A673 (cell line): ENCODE measurements around the gene MAGEB3. TPM values are rescaled to one million over a fixed set of nuclear protein-coding genes. Genes with fewer than 3 reads are reported as not detected.

Experiments used
- BruUV-seq: library from RNA; stranded (reverse); fragments of 400-500 nt; replicated peaks from 2 replicates; lab custom pipeline; 2021; lab: Mats Ljungman, UMichigan
- CTCF ChIA-PET: fragments of 300-600 bp; sonication (Branson Sonifier 250); formaldehyde crosslinking; loops from one replicate; lab custom pipeline; 2022; ENCODE audit warnings: antibody characterized with exemption; lab: Charles Lee
- POLR2A ChIA-PET: fragments of 300-600 bp; sonication (Branson Sonifier 250); formaldehyde crosslinking; loops from one replicate; lab custom pipeline; 2022; ENCODE audit warnings: antibody characterized with exemption; ENCODE audit not compliant: low non-redundant PET; lab: Charles Lee
- DNase-seq: peaks from one replicate; pipeline ENCODE4 v3.0.0-alpha.2; 2015; ENCODE audit warnings: low spot score
- H3K27ac ChIP-seq: fragments of 200-600 bp; sonication (generic); 2 replicates; pipeline ENCODE4 v1.5.1; 2016; ENCODE audit warnings: mixed run types, low read depth, mild to moderate bottlenecking, mixed read lengths, antibody characterized with exemption, low read length; ENCODE audit not compliant: poor library complexity, severe bottlenecking
- H3K27me3 ChIP-seq: fragments of 200-600 bp; sonication (generic); replicated peaks from 2 replicates; pipeline ENCODE4 v1.6.1; 2017; ENCODE audit warnings: mixed run types, low read depth, mild to moderate bottlenecking, mixed read lengths, antibody characterized with exemption, low read length; ENCODE audit not compliant: insufficient read depth, poor library complexity
- H3K36me3 ChIP-seq: fragments of 200-600 bp; sonication (generic); 2 replicates; pipeline ENCODE4 v1.6.1; 2016; ENCODE audit warnings: mixed run types, mild to moderate bottlenecking, mixed read lengths, antibody characterized with exemption, low read length; ENCODE audit not compliant: insufficient read depth, poor library complexity, severe bottlenecking
- H3K4me1 ChIP-seq: fragments of 200-600 bp; sonication (generic); 2 replicates; pipeline ENCODE4 v1.6.1; 2017; ENCODE audit warnings: mixed run types, mild to moderate bottlenecking, mixed read lengths, antibody characterized with exemption, low read length; ENCODE audit not compliant: insufficient read depth, poor library complexity, severe bottlenecking
- H3K4me3 ChIP-seq: fragments of 200-600 bp; sonication (generic); 2 replicates; pipeline ENCODE4 v1.5.1; 2016; ENCODE audit warnings: low read depth, mixed run types, mild to moderate bottlenecking, mixed read lengths, low read length; ENCODE audit not compliant: poor library complexity, severe bottlenecking
- H3K9me3 ChIP-seq: fragments of 200-600 bp; sonication (generic); 2 replicates; pipeline ENCODE4 v1.6.1; 2016; ENCODE audit warnings: mixed run types, low read depth, mild to moderate bottlenecking, mixed read lengths, antibody characterized with exemption, low read length; ENCODE audit not compliant: poor library complexity, severe bottlenecking
- CTCF ChIP-seq: fragments of 300-800, 200-600 bp; sonication (generic); conservative IDR thresholded peaks from 2 replicates; pipeline ENCODE4 v1.5.1; 2017; ENCODE audit warnings: low read depth, mild to moderate bottlenecking, antibody characterized with exemption, low read length, moderate library complexity, mixed read lengths
- EZH2 ChIP-seq: fragments of 200-600 bp; sonication (generic); IDR thresholded peaks from 2 replicates; pipeline ENCODE4 v1.6.1; 2017; ENCODE audit warnings: borderline replicate concordance, low read depth, mild to moderate bottlenecking, mixed read lengths, antibody characterized with exemption, low read length; ENCODE audit not compliant: poor library complexity, severe bottlenecking
- intact Hi-C: fragments of 100-400 bp; cut with micrococcal nuclease; formaldehyde crosslinking; loops from one replicate; pipeline ENCODE4 v1.10.0; 2022; ENCODE audit not compliant: unreplicated experiment
- total RNA-seq: library from RNA; stranded (reverse); gene quantifications from 2 replicates; pipeline ENCODE4 v1.2.3, GENCODE V29; 2021

MAGEB3 gene
- total RNA-seq, 1 experiment from 2014 or later: not detected

DNA sequence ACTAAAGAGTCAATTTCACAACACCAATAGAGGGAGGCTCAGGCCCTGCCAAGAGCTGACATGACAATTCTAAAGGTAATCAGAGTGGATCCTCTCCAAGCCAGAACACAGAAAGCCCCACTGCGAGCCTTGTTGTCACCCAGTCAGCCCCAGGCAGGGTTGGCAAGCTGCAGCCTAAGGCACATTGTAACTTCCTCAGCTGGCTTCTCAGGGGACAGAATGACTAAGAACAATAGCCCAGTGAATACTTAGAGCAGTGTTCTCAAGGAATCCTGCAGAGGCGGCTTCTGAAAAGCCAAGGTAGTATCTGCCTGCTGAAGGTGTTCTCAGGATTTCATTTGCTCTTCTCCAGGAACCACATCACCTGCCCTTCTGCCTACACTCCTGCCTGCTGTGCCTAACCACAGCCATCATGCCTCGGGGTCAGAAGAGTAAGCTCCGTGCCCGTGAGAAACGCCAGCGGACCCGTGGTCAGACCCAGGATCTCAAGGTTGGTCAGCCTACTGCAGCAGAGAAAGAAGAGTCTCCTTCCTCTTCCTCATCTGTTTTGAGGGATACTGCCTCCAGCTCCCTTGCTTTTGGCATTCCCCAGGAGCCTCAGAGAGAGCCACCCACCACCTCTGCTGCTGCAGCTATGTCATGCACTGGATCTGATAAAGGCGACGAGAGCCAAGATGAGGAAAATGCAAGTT lies 11.4 kb downstream of the MAGEB3 start, which contains the start of gene MAGEB4:
Gene MAGEB4 (plus strand): TSS at position 277 of the 692 bp plus-strand sequence. CDS start 136 bp downstream, at position 413.
- no TSS peak for BruUV-seq
- POLR2A ChIA-PET: no interaction called here
- Histone ChIP-seq H3K27ac (no peak within 1 kb of the TSS), H3K27me3 (no peaks in the 10 kb centered on the region), H3K36me3 (no peaks in the 10 kb centered on the region), H3K9me3 (no peaks in the 10 kb centered on the region), H3K4me1 (no peaks in the 10 kb centered on the region), H3K4me3 (no peak within 1 kb of the TSS)
- TF ChIP-seq EZH2 (no peak), CTCF (no peak)
- DNase-seq: no peak
- intact Hi-C loops: no loop called here
- CTCF ChIA-PET: no interaction called here

DNA sequence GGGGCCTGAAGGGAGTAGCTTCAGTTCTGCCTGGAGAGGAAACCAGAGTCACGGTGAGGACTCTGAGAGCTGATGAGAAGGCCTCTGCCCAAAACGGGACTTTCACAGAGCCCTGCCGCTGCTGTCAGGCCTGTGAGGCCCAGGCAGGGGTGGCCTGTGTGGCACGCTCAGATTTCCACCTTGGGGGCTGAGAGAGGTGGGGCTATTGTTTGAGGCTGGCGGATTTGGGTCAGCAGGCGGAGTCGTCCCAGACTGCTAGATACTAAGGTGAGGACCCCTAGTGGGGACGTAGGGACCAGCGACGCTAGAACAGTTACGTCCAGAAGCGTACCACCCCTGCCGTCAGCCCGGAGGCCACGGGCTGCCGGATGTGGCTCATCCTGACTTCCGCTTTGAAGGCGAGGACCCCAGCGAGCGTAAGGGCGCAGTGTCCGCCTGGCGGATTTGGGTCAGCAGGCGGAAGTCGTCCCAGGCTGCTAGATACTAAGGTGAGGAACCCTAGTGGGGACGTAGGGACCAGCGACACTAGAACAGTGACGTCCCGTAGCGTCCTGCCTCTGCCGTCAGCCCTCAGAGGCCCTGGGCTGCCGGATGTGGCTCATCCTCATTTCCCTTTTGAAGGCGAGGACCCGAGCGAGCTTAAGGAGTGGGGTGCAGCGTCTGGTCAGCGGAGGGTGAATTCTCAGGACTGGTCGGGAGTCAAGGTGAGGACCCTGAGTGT lies 16.5 kb downstream of the MAGEB3 start, which contains the start of gene MAGEB1:
Gene MAGEB1 (plus strand): TSS at position 378 of the 721 bp plus-strand sequence. CDS start 3,348 bp downstream, outside the sequence.
- no peaks in the 10 kb centered on the region for H3K36me3 ChIP-seq
- CTCF ChIA-PET: no interaction called here
- H3K4me1 ChIP-seq: no peaks in the 10 kb centered on the region
- intact Hi-C loops: no loop called here
- H3K4me3 ChIP-seq: no peak within 1 kb of the TSS
- BruUV-seq: no TSS peak
- TF ChIP-seq CTCF (0 out of 2 replicates have a peak, but pooled peaks have one; percentile 18), EZH2 (no peak)
- peak; percentile 8 for DNase-seq
- H3K27ac ChIP-seq: no peak within 1 kb of the TSS
- H3K27me3 ChIP-seq: no peaks in the 10 kb centered on the region
- POLR2A ChIA-PET: no interaction called here
- H3K9me3 ChIP-seq: no peaks in the 10 kb centered on the region

GRCh38 chrX:30248854-30249253 lies 18.4 kb downstream of the MAGEB3 start:
- no peaks in the 10 kb centered on the region for H3K4me1 ChIP-seq
- H3K4me3 ChIP-seq: no peak overlapping the region
- no peaks in the 10 kb centered on the region for H3K36me3 ChIP-seq
- intact Hi-C loops: no loop called here
- H3K27ac ChIP-seq: no peak overlapping the region
- BruUV-seq: no TSS peak
- CTCF ChIA-PET: no interaction called here
- H3K27me3 ChIP-seq: no peaks in the 10 kb centered on the region
- no peaks in the 10 kb centered on the region for H3K9me3 ChIP-seq
- no peak for DNase-seq
- POLR2A ChIA-PET: no interaction called here
- TF ChIP-seq EZH2 (no peak), CTCF (no peak)
